Astrocyte of the cerebellum (primary cell): ENCODE results near the gene GJA5.

Source experiments
- DNase-seq: peaks from one replicate; pipeline ENCODE4 v3.0.0-alpha.2; 2011; ENCODE audit warnings: low read depth
- H3K4me3 ChIP-seq: 2 replicates; pipeline ENCODE4 v1.5.1; 2011; ENCODE audit warnings: mild to moderate bottlenecking, low read depth, low read length, moderate library complexity
- in situ Hi-C: cut with HindIII; loops from 2 replicates; pipeline ENCODE4 v1.10.0; 2017; ENCODE audit warnings: low sequenced_read_pairs
- TF ChIP-seq, protein P1 (sequence below): IDR thresholded peaks from 2 replicates; pipeline ENCODE4 v1.5.1; 2012; ENCODE audit warnings: low read length, low read depth, moderate library complexity, mild to moderate bottlenecking; ENCODE audit errors: missing control alignments

Gene GJA5

DNA sequence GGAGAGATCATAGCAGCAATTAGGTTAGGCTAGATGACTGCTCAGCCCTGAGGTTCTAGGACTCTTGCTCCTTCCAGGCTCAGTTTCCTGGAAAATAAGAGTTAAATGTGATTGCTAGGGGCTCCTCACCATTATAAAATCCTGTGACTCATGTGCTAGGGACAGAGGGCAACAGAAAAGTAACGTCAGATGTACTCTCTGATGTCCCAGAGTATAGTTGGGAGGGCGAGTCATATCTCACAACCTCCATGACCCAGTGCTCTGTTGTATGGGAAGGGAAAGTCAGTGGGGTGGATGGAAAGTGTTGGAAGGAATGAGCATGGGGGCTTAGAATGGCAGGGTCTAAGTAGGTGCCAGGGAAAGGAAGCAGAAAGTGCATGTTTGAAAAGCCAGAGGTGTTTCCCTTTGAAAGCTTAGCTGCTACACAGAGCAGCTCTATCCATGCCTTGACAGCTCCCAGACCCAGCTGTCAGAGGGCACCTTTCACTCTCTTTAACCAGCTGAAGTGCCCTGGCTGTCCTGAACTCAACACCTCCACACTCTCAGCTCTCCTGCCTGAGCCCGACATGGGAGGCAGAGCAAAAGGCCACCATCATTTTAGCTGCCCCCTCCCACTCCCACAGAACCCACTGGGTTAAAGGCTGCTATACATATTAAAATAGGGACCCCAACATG lies 11.6 kb downstream of the GJA5 start:
- in situ Hi-C loops: loop anchor here (5.0 kb wide), 1 partner anchor 53 kb away; no protein-coding TSS in a partner anchor
- TF ChIP-seq, protein P1, sequence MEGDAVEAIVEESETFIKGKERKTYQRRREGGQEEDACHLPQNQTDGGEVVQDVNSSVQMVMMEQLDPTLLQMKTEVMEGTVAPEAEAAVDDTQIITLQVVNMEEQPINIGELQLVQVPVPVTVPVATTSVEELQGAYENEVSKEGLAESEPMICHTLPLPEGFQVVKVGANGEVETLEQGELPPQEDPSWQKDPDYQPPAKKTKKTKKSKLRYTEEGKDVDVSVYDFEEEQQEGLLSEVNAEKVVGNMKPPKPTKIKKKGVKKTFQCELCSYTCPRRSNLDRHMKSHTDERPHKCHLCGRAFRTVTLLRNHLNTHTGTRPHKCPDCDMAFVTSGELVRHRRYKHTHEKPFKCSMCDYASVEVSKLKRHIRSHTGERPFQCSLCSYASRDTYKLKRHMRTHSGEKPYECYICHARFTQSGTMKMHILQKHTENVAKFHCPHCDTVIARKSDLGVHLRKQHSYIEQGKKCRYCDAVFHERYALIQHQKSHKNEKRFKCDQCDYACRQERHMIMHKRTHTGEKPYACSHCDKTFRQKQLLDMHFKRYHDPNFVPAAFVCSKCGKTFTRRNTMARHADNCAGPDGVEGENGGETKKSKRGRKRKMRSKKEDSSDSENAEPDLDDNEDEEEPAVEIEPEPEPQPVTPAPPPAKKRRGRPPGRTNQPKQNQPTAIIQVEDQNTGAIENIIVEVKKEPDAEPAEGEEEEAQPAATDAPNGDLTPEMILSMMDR: no peak
- H3K4me3 ChIP-seq: no peak overlapping the region
- no peak for DNase-seq

GRCh38 chr1:147747966-147748365 lies 12.4 kb downstream of the GJA5 start:
- TF ChIP-seq, protein P1: no peak
- no peak for DNase-seq
- H3K4me3 ChIP-seq: no peak overlapping the region
- in situ Hi-C loops: loop anchor here (5.0 kb wide), 1 partner anchor 54 kb away; no protein-coding TSS in a partner anchor

DNA sequence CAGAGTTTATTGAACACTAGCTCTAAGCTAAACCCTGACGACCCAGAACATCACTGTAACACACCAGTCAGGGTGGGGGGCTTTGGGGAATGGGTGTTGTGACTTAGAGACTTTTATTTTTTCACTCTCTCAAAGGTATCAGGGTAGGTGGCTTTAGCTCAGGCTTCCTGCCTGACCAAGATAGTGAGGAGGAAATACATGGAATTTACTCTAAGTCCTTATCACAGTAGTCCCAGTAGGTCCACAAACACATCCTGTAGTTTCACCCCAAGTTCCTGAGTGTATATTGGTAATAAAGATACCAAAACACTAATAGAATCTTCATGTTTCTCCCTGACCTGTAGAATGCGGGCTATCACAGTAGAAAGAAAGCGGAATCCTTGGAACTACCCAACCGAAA lies 15.1 kb downstream of the GJA5 start:
- in situ Hi-C loops: loop anchor here (5.0 kb wide), 1 partner anchor 57 kb away; no protein-coding TSS in a partner anchor
- no peak for DNase-seq
- no peak overlapping the region for H3K4me3 ChIP-seq
- TF ChIP-seq, protein P1: no peak

DNA sequence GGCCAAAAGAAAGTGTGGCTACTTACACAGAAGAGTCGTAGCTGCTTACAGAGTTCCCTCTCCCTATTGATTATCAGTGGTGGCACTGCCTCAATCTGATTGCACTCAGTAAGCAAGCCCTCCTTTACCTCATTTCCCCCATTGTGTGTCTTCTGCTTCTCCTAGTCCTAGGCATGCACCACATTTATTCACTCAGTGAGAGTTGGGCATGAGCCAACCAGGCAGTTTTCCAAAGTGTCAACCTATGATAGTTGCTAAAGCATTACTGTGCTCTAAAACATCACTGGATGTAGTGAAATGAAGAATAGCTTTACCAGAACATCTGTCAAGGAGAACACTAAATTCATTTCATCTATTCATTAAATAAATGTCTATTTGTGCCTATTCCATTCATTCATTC lies 19.3 kb downstream of the GJA5 start:
- no peak overlapping the region for H3K4me3 ChIP-seq
- in situ Hi-C loops: no loop called here
- DNase-seq: no peak
- TF ChIP-seq, protein P1: no peak

GRCh38 chr1:147740391-147740790 lies 20.0 kb downstream of the GJA5 start:
- in situ Hi-C loops: no loop called here
- TF ChIP-seq, protein P1: no peak
- no peak for DNase-seq
- no peak overlapping the region for H3K4me3 ChIP-seq

DNA sequence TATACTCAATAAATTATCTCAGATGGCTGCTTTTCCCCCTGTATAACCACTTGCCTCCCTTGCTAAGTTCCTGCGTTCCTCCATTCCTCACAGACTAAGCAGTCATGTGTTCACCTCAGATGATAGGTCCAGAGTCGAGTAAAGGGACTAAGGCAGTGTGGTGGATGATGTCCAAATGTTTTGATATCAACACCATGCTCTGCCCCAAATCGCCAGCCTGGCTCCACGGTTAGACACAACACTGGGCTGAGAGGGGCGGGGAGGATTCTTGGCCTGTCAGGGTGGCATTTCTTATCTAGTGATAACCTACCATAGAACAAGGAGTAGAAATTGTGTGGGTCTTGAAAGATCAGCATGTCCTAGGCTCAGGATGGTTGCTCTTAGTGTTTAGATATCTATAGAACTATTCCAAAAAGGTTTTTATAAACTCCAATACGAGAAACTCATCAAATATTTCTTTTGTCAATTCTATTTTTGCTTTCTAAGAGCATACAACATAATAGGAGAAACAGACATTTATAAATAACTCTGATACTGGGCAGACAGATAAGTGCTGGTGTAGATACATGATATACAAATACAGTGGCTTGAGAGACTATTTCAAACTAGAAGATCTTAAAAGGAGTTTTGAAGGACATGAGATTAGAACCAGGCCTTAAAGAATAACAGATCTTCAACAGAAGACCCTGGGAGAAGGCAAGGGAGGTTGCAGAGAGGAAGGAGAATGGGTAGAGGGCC lies 21.5 kb downstream of the GJA5 start:
- TF ChIP-seq, protein P1: no peak
- in situ Hi-C loops: no loop called here
- no peak for DNase-seq
- H3K4me3 ChIP-seq: no peak overlapping the region
